A549 (cell line): ENCODE measurements around the gene RTL1. TPM values are rescaled to one million over a fixed set of nuclear protein-coding genes. Genes with fewer than 3 reads are reported as not detected.

Experiments
- ATAC-seq, 2 experiments: fragments of 200-7000 bp in 1 of 2; fragments of >200 bp in 1 of 2; cut with Nextera tagmentation in 1 of 2; cut with Tn5 transposase in 1 of 2; 3 replicates each; pipeline versions ENCODE4 v1.8.0 to v1.9.1; 2018 to 2020; ENCODE audit warnings: mild to moderate bottlenecking in 1 of 2, moderate library complexity in 1 of 2
- CTCF ChIA-PET: fragments of 300-600 bp; sonication (Branson Sonifier 250); formaldehyde crosslinking; extraction: SDS; loops from one replicate; lab custom pipeline; 2021; ENCODE audit warnings: antibody characterized with exemption, inconsistent platforms; lab: Yijun Ruan, JAX
- POLR2A ChIA-PET: fragments of 350-600 bp; formaldehyde crosslinking; extraction: SDS; loops from one replicate; lab custom pipeline; 2021; ENCODE audit warnings: antibody characterized with exemption, inconsistent platforms; lab: Yijun Ruan, JAX
- DNase-seq, 2 experiments: peaks; one replicate each; pipeline versions ENCODE4 v3.0.0 to v3.0.0-alpha.2; 2011 to 2016; ENCODE audit warnings: low read depth in 1 of 2, low spot score in 1 of 2
- FAIRE-seq: peaks from 2 replicates; lab custom pipeline; 2011; peaks lifted over from hg19 to GRCh38; lab: Jason Lieb, UNC
- H3K27ac ChIP-seq, 2 experiments: fragments of >200 bp; sonication (Bioruptor Twin); formaldehyde crosslinking; 3 replicates each; pipeline ENCODE4 v1.5.1; 2016 to 2017
- H3K4me1 ChIP-seq: fragments of >200 bp; sonication (Bioruptor Twin); formaldehyde crosslinking; 3 replicates; pipeline ENCODE4 v1.6.1; 2016
- H3K4me2 ChIP-seq: fragments of >200 bp; sonication (Bioruptor Twin); formaldehyde crosslinking; 3 replicates; pipeline ENCODE4 v1.6.1; 2016
- H3K4me3 ChIP-seq: fragments of >200 bp; sonication (Bioruptor Twin); formaldehyde crosslinking; 3 replicates; pipeline ENCODE4 v1.5.1; 2016
- H3K9me3 ChIP-seq: fragments of >200 bp; sonication (Bioruptor Twin); formaldehyde crosslinking; 3 replicates; pipeline ENCODE4 v1.6.1; 2016
- CBX8 ChIP-seq: fragments of 200-600 bp; sonication (generic); IDR thresholded peaks from 2 replicates; pipeline ENCODE4 v1.6.1; 2016
- CHD2 ChIP-seq: fragments of 150-350 bp; IDR thresholded peaks from 2 replicates; pipeline ENCODE4 v1.6.1; 2014; ENCODE audit warnings: low read length; ENCODE audit not compliant: partially characterized antibody
- EHF ChIP-seq: fragments of 250-450 bp; sonication (Bioruptor Pico); IDR thresholded peaks from 2 replicates; pipeline ENCODE4 v1.5.0; 2020; ENCODE audit warnings: mild to moderate bottlenecking
- EP300 ChIP-seq, 2 experiments: fragments of >200 bp; sonication (Bioruptor Twin); formaldehyde crosslinking; IDR thresholded peaks; 2 replicates in 1 of 2; 3 replicates in 1 of 2; pipeline ENCODE4 v1.6.1; 2016 to 2017
- ESRRA ChIP-seq: fragments of 150-350 bp; IDR thresholded peaks from 2 replicates; pipeline ENCODE4 v1.6.1; 2014; ENCODE audit warnings: mild to moderate bottlenecking, low read length, borderline replicate concordance
- FOSB ChIP-seq: fragments of 250-450 bp; sonication (Bioruptor Pico); IDR thresholded peaks from 2 replicates; pipeline ENCODE4 v1.5.0; 2020; ENCODE audit warnings: mild to moderate bottlenecking, moderate library complexity
- FOSL2 ChIP-seq, 2 experiments: fragments of 450-650 bp in 1 of 2; fragments of >200 bp in 1 of 2; sonication (Bioruptor Twin) in 1 of 2; formaldehyde crosslinking; IDR thresholded peaks; 2 replicates each; pipeline versions ENCODE4 v1.5.0 to v1.6.1; 2016 to 2020; ENCODE audit warnings: mild to moderate bottlenecking in 1 of 2, moderate library complexity in 1 of 2
- FOXS1 ChIP-seq: fragments of 250-450 bp; sonication (Bioruptor Pico); IDR thresholded peaks from 2 replicates; pipeline ENCODE4 v1.5.0; 2020; ENCODE audit warnings: mild to moderate bottlenecking, moderate library complexity
- HMGXB4 ChIP-seq: fragments of 250-450 bp; sonication (Bioruptor Pico); IDR thresholded peaks from 2 replicates; pipeline ENCODE4 v1.5.0; 2021; ENCODE audit warnings: mild to moderate bottlenecking, moderate library complexity, borderline replicate concordance
- JUN ChIP-seq, 2 experiments: fragments of >200 bp; sonication (Bioruptor Twin); formaldehyde crosslinking; IDR thresholded peaks; 2 replicates in 1 of 2; 3 replicates in 1 of 2; pipeline ENCODE4 v1.6.1; 2016 to 2017
- JUNB ChIP-seq: fragments of >200 bp; sonication (Bioruptor Twin); formaldehyde crosslinking; IDR thresholded peaks from 2 replicates; pipeline ENCODE4 v1.6.1; 2016
- KDM1A ChIP-seq: fragments of 200-600 bp; sonication (generic); IDR thresholded peaks from 2 replicates; pipeline ENCODE4 v1.6.1; 2016; ENCODE audit warnings: low read depth, mild to moderate bottlenecking
- MAX ChIP-seq: IDR thresholded peaks from 2 replicates; pipeline ENCODE4 v1.6.1; 2012
- NPAS2 ChIP-seq: fragments of 250-450 bp; sonication (Bioruptor Pico); IDR thresholded peaks from 2 replicates; pipeline ENCODE4 v1.8.0; 2022; ENCODE audit warnings: mild to moderate bottlenecking, moderate library complexity, borderline replicate concordance
- RAD21 ChIP-seq, 2 experiments: fragments of >200 bp in 1 of 2; sonication (Bioruptor Twin) in 1 of 2; formaldehyde crosslinking in 1 of 2; IDR thresholded peaks in 1 of 2; conservative IDR thresholded peaks in 1 of 2; 2 replicates in 1 of 2; 3 replicates in 1 of 2; pipeline ENCODE4 v1.6.1; 2012 to 2018; ENCODE audit warnings: inconsistent platforms in 1 of 2
- RARB ChIP-seq: fragments of 250-450 bp; sonication (Bioruptor Pico); IDR thresholded peaks from 2 replicates; pipeline ENCODE4 v1.8.0; 2021; ENCODE audit warnings: mild to moderate bottlenecking, moderate library complexity
- RCOR1 ChIP-seq: fragments of 150-350 bp; IDR thresholded peaks from 2 replicates; pipeline ENCODE4 v1.6.1; 2014; ENCODE audit warnings: antibody characterized with exemption, low read length, low read depth
- SMC3 ChIP-seq: fragments of >200 bp; sonication (Bioruptor Twin); formaldehyde crosslinking; IDR thresholded peaks from 3 replicates; pipeline ENCODE4 v1.6.1; 2018; ENCODE audit warnings: inconsistent platforms
- TFCP2L1 ChIP-seq: fragments of 250-450 bp; sonication (Bioruptor Pico); IDR thresholded peaks from 2 replicates; pipeline ENCODE4 v1.5.0; 2021; ENCODE audit warnings: mild to moderate bottlenecking
- TP53 ChIP-seq: fragments of 250-450 bp; sonication (Bioruptor Pico); IDR thresholded peaks from 2 replicates; pipeline ENCODE4 v1.5.0; 2021; ENCODE audit warnings: mild to moderate bottlenecking, moderate library complexity
- ZC3H11A ChIP-seq: fragments of 450-650 bp; IDR thresholded peaks from 2 replicates; pipeline ENCODE4 v1.6.1; 2014; ENCODE audit warnings: antibody characterized with exemption, mild to moderate bottlenecking
- WGBS: methylation state at CpG from one replicate; pipeline ENCODE4 v1.1.6; 2017; ENCODE audit errors: missing lambda C conversion rate; 5-methylcytosine and 5-hydroxymethylcytosine counted together
- polyA plus RNA-seq, 4 experiments: library from polyadenylated mRNA; depleted of rRNA in 3 of 4; stranded (reverse); fragments of >200 nt; fragmentation: RNase III in 1 of 4; extraction: RNeasy Plus Mini Kit Qiagen cat#74134 plus additional on column Dnase treatment in 1 of 4; gene quantifications; 2 replicates in 3 of 4; 3 replicates in 1 of 4; pipeline ENCODE4 v1.2.3, GENCODE V29; 2011 to 2017

Gene RTL1
- polyA plus RNA-seq, 2 of the 4 experiments (the other 2 are of a cell fraction), result 0.01 TPM; not detected in 1

GRCh38 chr14:100859781-100860180 lies 43.7 kb downstream of the RTL1 start:
- H3K9me3 ChIP-seq, result no peaks in the 10 kb centered on the region; the same call in 2 of the 3 replicates
- H3K4me1 ChIP-seq, result no peaks in the 10 kb centered on the region
- no peak overlapping the region for H3K4me3 ChIP-seq
- POLR2A ChIA-PET, result no interaction called here
- no peak overlapping the region for H3K27ac ChIP-seq
- FAIRE-seq, result no peak
- no peak for DNase-seq
- TF ChIP-seq FOSB (CRISPR knock-in tag), result no peak
- TF ChIP-seq MAX, result no peak
- TF ChIP-seq NPAS2 (CRISPR knock-in tag), result no peak
- no peak for TF ChIP-seq RCOR1
- no peak for TF ChIP-seq TP53 (CRISPR knock-in tag)
- TF ChIP-seq HMGXB4 (CRISPR knock-in tag), result no peak
- no peak for TF ChIP-seq FOSL2 (IDR thresholded peaks at IDR 0.05)
- no peak for TF ChIP-seq FOSL2 (CRISPR knock-in tag; IDR thresholded peaks at IDR 0.05)
- TF ChIP-seq TFCP2L1 (CRISPR knock-in tag), result no peak
- TF ChIP-seq EP300 (IDR thresholded peaks at IDR 0.05), result no peak
- no peak for TF ChIP-seq JUNB
- no peak for TF ChIP-seq RAD21 (conservative IDR thresholded peaks at IDR 0.05 in 1 of 2, IDR thresholded peaks at IDR 0.05 in 1 of 2)
- no peak for TF ChIP-seq FOXS1 (CRISPR knock-in tag)
- no peak for TF ChIP-seq RARB (CRISPR knock-in tag)
- no peak for TF ChIP-seq KDM1A
- TF ChIP-seq, all 56 proteins: peak for 0
- ATAC-seq, result no peak
- H3K4me2 ChIP-seq, result no peak overlapping the region
- CTCF ChIA-PET, result no interaction called here
- 82% methylated on average over 15 of the region's 18 CpGs for WGBS

GRCh38 chr14:100858838-100859220 lies 44.7 kb downstream of the RTL1 start:
- Histone ChIP-seq H3K4me2 (no peak overlapping the region), H3K27ac (no peak overlapping the region), H3K9me3 (no peaks in the 10 kb centered on the region; the same call in 2 of the 3 replicates), H3K4me1 (no peaks in the 10 kb centered on the region), H3K4me3 (no peak overlapping the region)
- ChIA-PET CTCF (no interaction called here), POLR2A (no interaction called here)
- ATAC-seq (no peak), DNase-seq (no peak), FAIRE-seq (no peak)
- no peak for TF ChIP-seq ESRRA
- no peak for TF ChIP-seq SMC3
- no peak for TF ChIP-seq CHD2
- no peak for TF ChIP-seq EHF (CRISPR knock-in tag)
- no peak for TF ChIP-seq ZC3H11A
- no peak for TF ChIP-seq HMGXB4 (CRISPR knock-in tag)
- no peak for TF ChIP-seq MAX
- no peak for TF ChIP-seq CBX8
- TF ChIP-seq FOSL2 (IDR thresholded peaks at IDR 0.05), result no peak
- no peak for TF ChIP-seq FOSL2 (CRISPR knock-in tag; IDR thresholded peaks at IDR 0.05)
- no peak for TF ChIP-seq JUN (IDR thresholded peaks at IDR 0.05)
- 86% methylated on average over 5 of the region's 8 CpGs for WGBS
